ENCODE measurements around the gene OR13J1.

GRCh38 chr9:35834260-35835215 is 35.7 kb downstream of the OR13J1 start:
- no peak for TF ChIP-seq CTCF (IDR thresholded peaks at IDR 0.05)
- TF ChIP-seq POLR2A (IDR thresholded peaks at IDR 0.05) = no peak

Measured in heart left ventricle (tissue), 13 donors.